Panc1 (cell line): Measurements from ENCODE around the gene NR5A2. TPM values are rescaled to one million over a fixed set of nuclear protein-coding genes. Genes with fewer than 3 reads are reported as not detected.
A peak's percentile ranks its signal among the peaks of the same experiment; 100 is the strongest.

Experiments
- ATAC-seq: fragments of 200-7000 bp; cut with Tn5 transposase; 2 replicates; pipeline ENCODE4 v1.9.1; 2020; ENCODE audit warnings: mild to moderate bottlenecking, moderate library complexity
- BruUV-seq: library from RNA; stranded (reverse); fragments of 400-500 nt; replicated peaks from 2 replicates; lab custom pipeline; 2021; lab: Mats Ljungman, UMichigan
- CTCF ChIA-PET: fragments of 300-600 bp; sonication (Branson Sonifier 250); formaldehyde crosslinking; loops from one replicate; lab custom pipeline; 2022; ENCODE audit warnings: antibody characterized with exemption; lab: Charles Lee
- POLR2A ChIA-PET: fragments of 300-600 bp; sonication (Branson Sonifier 250); formaldehyde crosslinking; loops from one replicate; lab custom pipeline; 2022; ENCODE audit warnings: antibody characterized with exemption; lab: Charles Lee
- DNase-seq: peaks from one replicate; pipeline ENCODE4 v3.0.0-alpha.2; 2010; ENCODE audit warnings: low read depth, low spot score
- H3K27ac ChIP-seq: 2 replicates; pipeline ENCODE4 v1.5.1; 2011; ENCODE audit warnings: mild to moderate bottlenecking, low read length, inconsistent platforms
- H3K27me3 ChIP-seq: fragments of 200-500 bp; sonication (Bioruptor generic); 2 replicates; pipeline ENCODE4 v1.6.0; 2014; ENCODE audit warnings: low read length, inconsistent platforms; ENCODE audit not compliant: control insufficient read depth, insufficient read depth
- H3K36me3 ChIP-seq: fragments of 200-500 bp; sonication (Bioruptor generic); 2 replicates; pipeline ENCODE4 v1.5.1; 2014; ENCODE audit warnings: inconsistent platforms, mild to moderate bottlenecking, low read length, moderate library complexity; ENCODE audit not compliant: control insufficient read depth, insufficient read depth
- H3K4me1 ChIP-seq: 2 replicates; pipeline ENCODE4 v1.5.1; 2011; ENCODE audit warnings: inconsistent platforms, mild to moderate bottlenecking, low read length, moderate library complexity; ENCODE audit not compliant: control insufficient read depth, insufficient read depth
- H3K4me3 ChIP-seq, 2 experiments: 2 replicates each; pipeline ENCODE4 v1.5.1; 2011 to 2012; ENCODE audit warnings: low read depth in 2 of 2, low read length in 2 of 2, mild to moderate bottlenecking in 2 of 2, inconsistent platforms in 1 of 2, moderate library complexity in 1 of 2
- H3K9me3 ChIP-seq: fragments of 200-500 bp; sonication (Bioruptor generic); 2 replicates; pipeline ENCODE4 v1.5.1; 2014; ENCODE audit warnings: low read depth, mild to moderate bottlenecking, inconsistent platforms, low read length, moderate library complexity; ENCODE audit not compliant: control insufficient read depth, insufficient read depth
- CTCF ChIP-seq: fragments of 450-650 bp; IDR thresholded peaks from 2 replicates; pipeline ENCODE4 v1.5.1; 2017; ENCODE audit warnings: mild to moderate bottlenecking
- POLR2AphosphoS5 ChIP-seq: IDR thresholded peaks from 2 replicates; pipeline ENCODE4 v1.6.1; 2012; ENCODE audit warnings: mild to moderate bottlenecking, low read depth, low read length, moderate library complexity
- SIN3A ChIP-seq: IDR thresholded peaks from 2 replicates; pipeline ENCODE4 v1.6.1; 2012; ENCODE audit warnings: low read depth, mild to moderate bottlenecking, low read length, moderate library complexity, borderline replicate concordance; ENCODE audit not compliant: insufficient read depth
- TCF7L2 ChIP-seq: IDR thresholded peaks from 2 replicates; pipeline ENCODE4 v1.6.1; 2011; ENCODE audit warnings: mild to moderate bottlenecking, low read depth, low read length, inconsistent platforms
- in situ Hi-C: cut with HindIII; loops from 2 replicates; pipeline ENCODE4 v1.10.0; 2016; ENCODE audit warnings: low sequenced_read_pairs, low pct_unique_long_range_greater_than_20kb
- intact Hi-C: fragments of 100-400 bp; cut with micrococcal nuclease; formaldehyde crosslinking; loops from one replicate; pipeline ENCODE4 v1.10.0; 2022; ENCODE audit not compliant: unreplicated experiment
- total RNA-seq: library from RNA; stranded (reverse); gene quantifications from one replicate; pipeline ENCODE4 v1.2.1, GENCODE V29; 2021; ENCODE audit not compliant: unreplicated experiment
- TF ChIP-seq, protein P1 (sequence below), 2 experiments: IDR thresholded peaks; 2 replicates each; pipeline ENCODE4 v1.6.1; 2011 to 2012; ENCODE audit warnings: low read depth in 2 of 2, control low read depth in 1 of 2, low read length in 1 of 2, mild to moderate bottlenecking in 1 of 2, moderate library complexity in 1 of 2; ENCODE audit not compliant: insufficient read depth in 1 of 2

Gene NR5A2
- total RNA-seq, 1 experiment from 2014 or later, result 4.3 TPM

DNA sequence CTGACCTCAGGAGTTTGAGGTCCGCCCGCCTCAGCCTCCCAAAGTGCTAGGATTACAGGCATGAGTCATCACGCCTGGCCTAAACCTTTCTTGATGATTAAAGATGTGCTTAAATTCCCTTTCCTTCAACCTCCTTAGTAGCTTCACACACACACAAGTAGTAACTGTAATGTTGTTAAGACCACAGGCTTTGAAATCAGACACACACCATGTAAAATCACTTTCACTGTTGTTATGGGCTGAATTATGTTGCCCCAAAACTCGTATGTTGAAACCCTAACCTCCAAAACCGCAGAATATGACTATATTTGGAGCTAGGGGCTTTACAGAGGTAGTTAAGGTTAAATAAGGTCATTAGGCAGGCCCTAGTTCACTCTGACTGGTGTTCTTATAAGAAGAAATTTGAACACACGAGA is 180.2 kb downstream of the NR5A2 start:
- in situ Hi-C loops, result no loop called here
- H3K4me1 ChIP-seq, result no peaks in the 10 kb centered on the region
- CTCF ChIA-PET, result no interaction called here
- POLR2A ChIA-PET, result no interaction called here
- intact Hi-C loops, result no loop called here
- no peaks in the 10 kb centered on the region for H3K27me3 ChIP-seq
- no peak for TF ChIP-seq SIN3A
- TF ChIP-seq TCF7L2, result no peak
- no peak for TF ChIP-seq POLR2AphosphoS5
- no peak for TF ChIP-seq CTCF
- TF ChIP-seq, protein P1, sequence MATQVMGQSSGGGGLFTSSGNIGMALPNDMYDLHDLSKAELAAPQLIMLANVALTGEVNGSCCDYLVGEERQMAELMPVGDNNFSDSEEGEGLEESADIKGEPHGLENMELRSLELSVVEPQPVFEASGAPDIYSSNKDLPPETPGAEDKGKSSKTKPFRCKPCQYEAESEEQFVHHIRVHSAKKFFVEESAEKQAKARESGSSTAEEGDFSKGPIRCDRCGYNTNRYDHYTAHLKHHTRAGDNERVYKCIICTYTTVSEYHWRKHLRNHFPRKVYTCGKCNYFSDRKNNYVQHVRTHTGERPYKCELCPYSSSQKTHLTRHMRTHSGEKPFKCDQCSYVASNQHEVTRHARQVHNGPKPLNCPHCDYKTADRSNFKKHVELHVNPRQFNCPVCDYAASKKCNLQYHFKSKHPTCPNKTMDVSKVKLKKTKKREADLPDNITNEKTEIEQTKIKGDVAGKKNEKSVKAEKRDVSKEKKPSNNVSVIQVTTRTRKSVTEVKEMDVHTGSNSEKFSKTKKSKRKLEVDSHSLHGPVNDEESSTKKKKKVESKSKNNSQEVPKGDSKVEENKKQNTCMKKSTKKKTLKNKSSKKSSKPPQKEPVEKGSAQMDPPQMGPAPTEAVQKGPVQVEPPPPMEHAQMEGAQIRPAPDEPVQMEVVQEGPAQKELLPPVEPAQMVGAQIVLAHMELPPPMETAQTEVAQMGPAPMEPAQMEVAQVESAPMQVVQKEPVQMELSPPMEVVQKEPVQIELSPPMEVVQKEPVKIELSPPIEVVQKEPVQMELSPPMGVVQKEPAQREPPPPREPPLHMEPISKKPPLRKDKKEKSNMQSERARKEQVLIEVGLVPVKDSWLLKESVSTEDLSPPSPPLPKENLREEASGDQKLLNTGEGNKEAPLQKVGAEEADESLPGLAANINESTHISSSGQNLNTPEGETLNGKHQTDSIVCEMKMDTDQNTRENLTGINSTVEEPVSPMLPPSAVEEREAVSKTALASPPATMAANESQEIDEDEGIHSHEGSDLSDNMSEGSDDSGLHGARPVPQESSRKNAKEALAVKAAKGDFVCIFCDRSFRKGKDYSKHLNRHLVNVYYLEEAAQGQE (IDR thresholded peaks at IDR 0.05; ENCODE audit: insufficient read depth in 1 of 2, low read depth in 2 of 2, low read length in 1 of 2), result no peak
- DNase-seq, result no peak
- H3K9me3 ChIP-seq, result no peaks in the 10 kb centered on the region
- ATAC-seq, result no peak
- no TSS peak for BruUV-seq
- H3K36me3 ChIP-seq, result no peaks in the 10 kb centered on the region
- no peak overlapping the region for H3K4me3 ChIP-seq
- H3K27ac ChIP-seq, result no peak overlapping the region

GRCh38 chr1:200211157-200211556 is 183.6 kb downstream of the NR5A2 start:
- H3K4me3 ChIP-seq, result no peak overlapping the region
- in situ Hi-C loops, result no loop called here
- DNase-seq, result peak; percentile 17
- CTCF ChIA-PET, result no interaction called here
- H3K4me1 ChIP-seq, result no peaks in the 10 kb centered on the region
- H3K27me3 ChIP-seq, result no peaks in the 10 kb centered on the region
- no peaks in the 10 kb centered on the region for H3K9me3 ChIP-seq
- no peak for ATAC-seq
- intact Hi-C loops, result no loop called here
- H3K27ac ChIP-seq, result no peak overlapping the region
- no TSS peak for BruUV-seq
- POLR2A ChIA-PET, result no interaction called here
- TF ChIP-seq, protein P1 (IDR thresholded peaks at IDR 0.05; ENCODE audit: insufficient read depth in 1 of 2, low read depth in 2 of 2, low read length in 1 of 2), result no peak
- H3K36me3 ChIP-seq, result no peaks in the 10 kb centered on the region
